K562 (cell line): ENCODE data around the gene HHIPL1. TPM values are rescaled to one million over a fixed set of nuclear protein-coding genes. Genes with fewer than 3 reads are reported as not detected.

Experiments
- ATAC-seq: fragments of 200-7000 bp; cut with Tn5 transposase; 3 replicates; pipeline ENCODE4 v1.9.1; 2020; ENCODE audit warnings: moderate library complexity
- BruUV-seq: library from RNA; stranded (reverse); fragments of 400-500 nt; replicated peaks from 2 replicates; lab custom pipeline; 2021; lab: Mats Ljungman, UMichigan
- CTCF ChIA-PET: fragments of 300-600 bp; formaldehyde crosslinking; extraction: SDS; loops from one replicate; lab custom pipeline; 2021; ENCODE audit warnings: low intra/inter-chr PET ratio; lab: Yijun Ruan, JAX
- POLR2A ChIA-PET: fragments of 300-600, 350-650 bp; sonication (Branson Sonifier 250); formaldehyde crosslinking; extraction: SDS; loops from one replicate; lab custom pipeline; 2021; ENCODE audit warnings: antibody characterized with exemption, inconsistent platforms; lab: Yijun Ruan, JAX
- DNase-seq, 4 experiments: peaks; one replicate each; pipeline versions ENCODE4 v3.0.0 to v3.0.0-alpha.2; 2011 to 2018; ENCODE audit warnings: low spot score in 3 of 4, mixed read lengths in 3 of 4; ENCODE audit errors: extremely low read depth in 1 of 4
- FAIRE-seq: peaks from 2 replicates; lab custom pipeline; 2011; peaks lifted over from hg19 to GRCh38; lab: Jason Lieb, UNC
- H2AFZ ChIP-seq: 2 replicates; pipeline ENCODE4 v1.6.0; 2011; ENCODE audit warnings: low read depth, low read length, control low read depth, inconsistent platforms
- H3K27ac ChIP-seq: fragments of 200-600 bp; 3 replicates; pipeline ENCODE4 v1.8.0; 2011; ENCODE audit warnings: low read depth, mild to moderate bottlenecking, control low read depth, inconsistent platforms, low read length, moderate library complexity, mixed read lengths; ENCODE audit errors: extremely low read depth
- H3K27me3 ChIP-seq, 2 experiments: fragments of 300-600 bp in 1 of 2; 2 replicates in 1 of 2; 3 replicates in 1 of 2; pipeline versions ENCODE4 v1.6.0 to v1.8.0; 2011; ENCODE audit warnings: inconsistent platforms in 2 of 2, low read length in 2 of 2, mild to moderate bottlenecking in 1 of 2, mixed read lengths in 1 of 2, moderate library complexity in 1 of 2; ENCODE audit not compliant: control insufficient read depth in 2 of 2, insufficient read depth in 2 of 2
- H3K36me3 ChIP-seq: fragments of 300-600 bp; 3 replicates; pipeline ENCODE4 v1.8.0; 2011; ENCODE audit warnings: mild to moderate bottlenecking, low read length, inconsistent platforms; ENCODE audit not compliant: control insufficient read depth, insufficient read depth
- H3K4me1 ChIP-seq, 2 experiments: fragments of 200-600 bp in 1 of 2; replicated peaks in 1 of 2; 2 replicates in 1 of 2; 3 replicates in 1 of 2; pipeline versions ENCODE4 v1.5.1 to v1.8.0; 2011; ENCODE audit warnings: inconsistent platforms in 2 of 2, low read length in 2 of 2, mild to moderate bottlenecking in 1 of 2, mixed read lengths in 1 of 2, moderate library complexity in 1 of 2; ENCODE audit not compliant: control insufficient read depth in 2 of 2, insufficient read depth in 2 of 2
- H3K4me2 ChIP-seq: 2 replicates; pipeline ENCODE4 v1.6.1; 2011; ENCODE audit warnings: low read length, control low read depth, inconsistent platforms, mixed read lengths; ENCODE audit not compliant: insufficient read depth
- H3K4me3 ChIP-seq: fragments of 200-600 bp; sonication (generic), shearing (Covaris generic); 2 replicates; pipeline ENCODE4 v1.5.1; 2016; ENCODE audit warnings: control low read depth, inconsistent platforms
- H3K79me2 ChIP-seq: fragments of 200-600 bp; 3 replicates; pipeline ENCODE4 v1.8.0; 2011; ENCODE audit warnings: low read length, inconsistent platforms; ENCODE audit not compliant: control insufficient read depth, insufficient read depth
- H3K9ac ChIP-seq, 2 experiments: 2 replicates each; pipeline versions ENCODE4 v1.6.0 to v1.6.1; 2011; ENCODE audit warnings: low read depth in 2 of 2, low read length in 2 of 2, control low read depth in 1 of 2, inconsistent platforms in 1 of 2, mild to moderate bottlenecking in 1 of 2, mixed read lengths in 1 of 2; ENCODE audit not compliant: insufficient read depth in 1 of 2
- H3K9me1 ChIP-seq: one replicate; pipeline ENCODE4 v1.6.0; 2011; ENCODE audit warnings: inconsistent platforms, mild to moderate bottlenecking, low read length, moderate library complexity; ENCODE audit not compliant: control insufficient read depth, insufficient read depth
- H3K9me3 ChIP-seq: replicated peaks from 2 replicates; pipeline ENCODE4 v1.5.1; 2011; ENCODE audit warnings: low read depth, low read length, inconsistent platforms; ENCODE audit not compliant: control insufficient read depth, insufficient read depth
- H4K20me1 ChIP-seq: replicated peaks from 2 replicates; pipeline ENCODE4 v1.6.1; 2011; ENCODE audit warnings: low read length, inconsistent platforms, mixed read lengths; ENCODE audit not compliant: control insufficient read depth, insufficient read depth
- CLOCK ChIP-seq: fragments of 250-450 bp; sonication (Bioruptor Pico); IDR thresholded peaks from 2 replicates; pipeline ENCODE4 v1.4.0; 2020; ENCODE audit warnings: mild to moderate bottlenecking, moderate library complexity, borderline replicate concordance
- ETV1 ChIP-seq: fragments of 450-650 bp; conservative IDR thresholded peaks from 2 replicates; pipeline ENCODE4 v1.6.1; 2016; ENCODE audit warnings: missing genetic modification characterization, control low read depth, low read depth, missing compliant biosample characterization
- RAD51 ChIP-seq: fragments of 450-650 bp; IDR thresholded peaks from 2 replicates; pipeline ENCODE4 v1.7.1; 2016; ENCODE audit warnings: low read depth, mild to moderate bottlenecking, borderline replicate concordance
- ZBTB5 ChIP-seq: fragments of 450-650 bp; IDR thresholded peaks from 2 replicates; pipeline ENCODE4 v1.6.1; 2017; ENCODE audit warnings: antibody characterized with exemption
- WGBS: fragments of 100-300 bp; shearing (Covaris generic); methylation state at CpG from one replicate; pipeline ENCODE4 v1.1.6; 2016; ENCODE audit warnings: low coverage, mixed read lengths; ENCODE audit not compliant: insufficient coverage; ENCODE audit errors: missing lambda C conversion rate; 5-methylcytosine and 5-hydroxymethylcytosine counted together
- in situ Hi-C: fragments of 300-500 bp; cut with MboI; formaldehyde crosslinking; loops from 4 replicates; pipeline ENCODE4 v1.15.0; 2018; ENCODE audit warnings: inconsistent platforms, mixed read lengths
- intact Hi-C: fragments of 100-400 bp; cut with micrococcal nuclease; formaldehyde crosslinking; loops from 2 replicates; pipeline ENCODE4 v1.14.2; 2022
- polyA plus RNA-seq, 8 experiments: library from polyadenylated mRNA; depleted of rRNA in 4 of 8; stranded (reverse) in 5 of 8; unstranded in 3 of 8; fragments of >200 nt; fragmentation: Nextera tagmentation in 2 of 8; fragmentation: Illumina TruSeq in 1 of 8; extraction: Ambion mirVana in 2 of 8; extraction: Trizol in 1 of 8; gene quantifications; 2 replicates each; pipeline versions ENCODE4 v1.2.1 to v1.2.3, GENCODE V29; 2011 to 2014; ENCODE audit warnings: inconsistent platforms in 1 of 8, missing spikeins in 1 of 8
- total RNA-seq, 7 experiments: library from RNA; depleted of rRNA in 6 of 7; stranded (reverse); fragments of >200 nt in 6 of 7; fragmentation: Illumina TruSeq in 2 of 7; extraction: Trizol in 2 of 7; gene quantifications; 2 replicates each; pipeline versions ENCODE4 v1.2.1 to v1.2.3, GENCODE V29; 2011 to 2021; ENCODE audit warnings: low replicate concordance in 1 of 7

Gene HHIPL1
- total and polyA plus RNA-seq, 9 of the 15 experiments (the other 6 are each of a cell fraction or from before 2014, with no cell fraction given), result not detected

GRCh38 chr14:99699861-99700260 lies 54.9 kb downstream of the HHIPL1 start:
- DNase-seq, result no peak
- in situ Hi-C loops, result no loop called here
- no peak overlapping the region for H3K27ac ChIP-seq
- BruUV-seq, result no TSS peak
- TF ChIP-seq ZBTB5 (no peak), CLOCK (CRISPR knock-in tag) (no peak), ETV1 (tag) (no peak), RAD51 (no peak)
- TF ChIP-seq, all 486 proteins: peak for 0
- ATAC-seq (no peak), FAIRE-seq (no peak)
- no peak overlapping the region for H3K4me2 ChIP-seq
- no peaks in the 10 kb centered on the region for H4K20me1 ChIP-seq
- peaks cover 2 to 13% of the 10 kb centered on the region in 2 experiments; a peak in 3 of 5 replicates for H3K27me3 ChIP-seq
- no peak overlapping the region for H2AFZ ChIP-seq
- CTCF ChIA-PET, result no interaction called here
- H3K79me2 ChIP-seq, result no peaks in the 10 kb centered on the region
- POLR2A ChIA-PET, result no interaction called here
- peaks cover 4% of the 10 kb centered on the region for H3K9me3 ChIP-seq
- no peaks in the 10 kb centered on the region for H3K9me1 ChIP-seq
- H3K4me1 ChIP-seq, result no peaks in the 10 kb centered on the region
- WGBS, result 7% methylated on average over 12 of the region's 16 CpGs
- H3K9ac ChIP-seq, result no peak overlapping the region
- H3K4me3 ChIP-seq, result no peak overlapping the region
- intact Hi-C loops, result no loop called here
- H3K36me3 ChIP-seq, result no peaks in the 10 kb centered on the region
